Stimulated activated CD4-positive, alpha-beta T cell treated with anti-CD3 and anti-CD28 coated beads, Interleukin-1b, Interleukin-23, amount 100 ng/mL, for 1 hour (primary cell): ENCODE measurements around the gene MAP1A.
"Not testable (repeated sequence)": the region's sequence is repeated elsewhere in the genome, so short reads cannot be mapped to it uniquely, and the experiment has no call there.

Source experiments
- DNase-seq, 2 donors: peaks; one replicate each; pipeline ENCODE4 v3.0.0-alpha.2; 2020; ENCODE audit warnings: low read depth in 2 of 2

Gene MAP1A

DNA sequence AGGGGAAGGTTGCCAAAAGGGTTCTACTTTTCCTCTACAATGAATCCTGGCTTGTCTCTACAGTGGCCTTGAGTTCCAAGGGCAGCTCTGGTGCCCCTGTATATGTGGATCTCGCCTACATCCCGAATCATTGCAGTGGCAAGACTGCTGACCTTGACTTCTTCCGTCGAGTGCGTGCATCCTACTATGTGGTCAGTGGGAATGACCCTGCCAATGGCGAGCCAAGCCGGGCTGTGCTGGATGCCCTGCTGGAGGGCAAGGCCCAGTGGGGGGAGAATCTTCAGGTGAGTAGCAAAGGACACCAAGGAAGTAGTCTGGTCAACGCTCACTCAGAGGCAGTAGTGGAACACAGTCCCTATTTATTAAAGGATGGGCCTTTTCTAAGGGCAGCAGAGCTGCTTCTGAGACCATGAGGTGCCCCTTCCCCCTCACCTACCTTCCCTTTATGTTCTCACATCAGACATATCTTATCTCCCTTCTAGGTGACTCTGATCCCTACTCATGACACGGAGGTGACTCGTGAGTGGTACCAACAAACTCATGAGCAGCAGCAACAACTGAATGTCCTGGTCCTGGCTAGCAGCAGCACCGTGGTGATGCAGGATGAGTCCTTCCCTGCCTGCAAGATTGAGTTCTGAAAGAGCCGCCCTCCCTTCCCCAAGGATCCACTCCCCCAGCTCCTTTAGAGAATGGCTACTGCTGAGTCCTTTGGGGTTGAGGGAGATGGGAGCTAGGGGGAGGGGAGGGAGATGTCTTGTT, 12.4 kb downstream of the MAP1A start:
- DNase-seq, result no peak

DNA sequence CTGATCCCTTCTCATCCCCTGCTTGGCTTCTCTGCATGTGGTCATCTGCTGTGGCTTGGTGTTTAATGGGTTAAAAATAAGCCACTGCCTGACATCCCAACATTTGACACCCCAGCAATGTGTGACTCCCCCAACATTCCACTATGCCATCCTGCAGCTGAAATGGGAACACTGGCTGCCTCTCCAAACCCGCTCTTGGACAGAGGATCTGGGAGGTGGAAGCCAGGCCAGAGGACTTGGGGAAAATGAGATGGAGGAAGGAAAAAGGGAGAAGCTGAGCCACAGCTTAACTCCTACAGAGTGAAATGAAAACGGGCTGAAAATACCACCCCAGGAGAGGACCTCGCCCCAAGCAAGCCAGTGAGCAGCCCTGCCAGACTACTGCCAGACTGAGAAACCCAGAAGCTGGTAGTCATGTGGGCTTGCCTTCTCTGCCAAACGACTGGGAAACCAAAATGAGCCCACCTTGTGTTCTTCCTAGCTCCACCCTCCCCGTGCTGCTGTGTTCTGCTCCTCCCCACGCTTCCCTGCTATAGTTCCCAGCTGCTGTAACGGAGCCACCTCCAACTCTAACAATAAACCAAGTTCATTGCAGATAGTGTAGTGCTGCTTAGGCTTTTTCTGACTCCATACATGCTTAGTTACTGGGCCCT, 13.7 kb downstream of the MAP1A start:
- no peak for DNase-seq

DNA sequence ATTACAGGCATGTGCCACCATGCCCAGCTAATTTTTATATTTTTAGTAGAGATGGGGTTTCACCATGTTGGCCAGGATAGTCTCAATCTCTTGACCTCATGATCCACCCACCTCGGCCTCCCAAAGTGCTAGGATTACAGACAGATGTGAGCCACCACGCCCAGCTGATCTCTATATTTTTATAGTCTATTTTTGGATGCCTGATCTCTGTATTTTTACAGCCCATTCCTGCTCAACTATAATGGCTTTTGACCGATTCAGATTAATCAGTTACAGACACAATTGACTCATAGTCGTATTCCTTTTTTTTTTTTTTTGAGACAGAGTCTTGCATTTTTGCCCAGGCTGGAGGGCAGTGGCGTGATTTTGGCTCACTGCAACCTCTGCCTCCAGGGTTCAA, 15.4 kb downstream of the MAP1A start:
- not testable (repeated sequence) for DNase-seq

DNA sequence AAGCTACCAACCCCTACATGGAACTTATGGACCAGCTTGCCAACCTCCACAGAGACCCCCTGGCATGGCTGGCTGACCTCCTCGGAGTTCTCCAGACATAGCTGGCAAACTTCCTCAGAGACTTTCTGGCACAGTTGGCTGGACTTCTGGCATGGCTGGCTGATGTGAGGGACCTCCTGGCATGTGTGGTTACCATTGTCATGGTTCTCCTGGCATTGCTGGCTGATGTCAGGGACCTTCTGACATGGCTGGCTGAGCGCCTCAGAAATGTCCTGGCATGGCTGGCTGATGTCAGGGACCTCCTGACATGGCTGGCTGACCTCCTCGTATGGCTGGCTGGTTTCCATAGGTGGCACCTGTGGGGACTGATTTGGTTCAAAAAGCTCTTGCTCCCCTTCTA, 17.5 kb downstream of the MAP1A start:
- no peak for DNase-seq

DNA sequence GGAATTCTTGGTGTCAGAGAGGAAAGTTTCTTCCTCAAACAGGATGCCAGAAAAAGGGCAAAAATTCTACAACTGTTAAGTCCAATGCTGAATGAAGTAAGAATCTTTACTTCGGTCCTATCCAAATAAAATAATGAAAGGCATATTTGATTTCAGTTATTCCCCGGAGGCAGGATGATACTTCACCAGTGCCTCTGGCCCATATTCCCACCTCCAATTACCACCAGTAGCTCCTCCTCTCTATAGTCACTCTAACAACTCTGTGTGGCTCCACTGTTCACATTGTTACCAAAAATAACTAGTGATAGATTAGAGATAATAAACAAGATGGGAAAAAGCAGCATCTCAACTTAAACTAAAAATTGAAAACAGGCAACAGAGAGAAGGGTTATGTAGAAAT, 20.7 kb downstream of the MAP1A start:
- DNase-seq, result no peak

DNA sequence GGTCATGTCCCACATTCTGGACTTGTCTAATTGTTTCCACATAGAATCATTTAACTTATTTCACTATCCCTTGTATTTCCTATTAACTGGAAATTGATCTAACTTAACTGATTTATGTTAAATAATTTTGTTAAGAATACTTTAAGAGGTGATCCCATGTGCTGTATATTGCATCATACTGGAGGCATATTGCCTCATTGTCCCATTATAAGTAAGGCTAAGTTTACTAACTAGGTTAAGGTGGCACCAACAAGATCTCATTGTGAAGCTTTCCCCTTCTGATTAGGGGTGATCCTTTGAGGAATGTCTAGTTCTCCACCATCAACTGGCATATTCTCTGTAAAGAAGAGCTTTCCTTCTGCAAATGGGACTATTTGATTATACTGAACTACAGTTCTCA, 24.4 kb downstream of the MAP1A start:
- DNase-seq, result no peak

DNA sequence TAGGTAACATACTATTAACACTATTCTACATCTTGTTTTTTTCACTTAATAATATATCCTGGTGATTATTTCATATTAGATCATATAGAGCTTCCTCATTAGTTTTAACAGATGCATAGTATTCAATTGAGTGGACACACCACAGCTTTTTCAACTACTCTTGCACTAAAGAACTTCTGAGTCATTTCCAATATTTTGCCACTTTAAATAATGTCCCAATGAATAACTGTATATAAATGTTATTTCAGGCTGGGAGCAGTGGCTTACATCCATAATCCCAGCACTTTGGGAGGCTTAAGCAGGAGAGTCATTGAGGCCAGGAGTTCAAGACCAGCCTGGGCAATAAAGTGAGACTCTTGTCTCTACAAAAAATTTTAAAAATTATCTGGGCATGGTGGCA, 26.9 kb downstream of the MAP1A start:
- DNase-seq, result no peak

DNA sequence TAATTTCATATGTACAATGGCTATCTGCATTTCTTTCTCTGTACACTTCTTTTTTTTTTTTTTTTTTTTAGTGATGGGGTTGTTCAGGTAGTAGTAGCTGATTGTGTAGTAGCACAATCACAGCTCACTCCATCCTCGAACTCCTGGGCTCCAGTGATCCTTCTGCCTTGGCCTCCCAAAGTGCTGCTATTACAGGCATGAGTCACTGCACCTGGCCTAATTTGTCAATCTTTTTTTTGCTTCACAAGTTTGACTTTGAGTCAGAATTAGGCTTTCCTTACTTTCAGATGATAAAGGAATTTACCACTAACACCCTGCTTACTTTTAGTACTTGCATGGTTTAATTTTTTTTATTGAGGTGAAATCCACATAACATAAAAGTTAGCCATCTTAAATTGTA, 28.0 kb downstream of the MAP1A start:
- DNase-seq, result no peak

DNA sequence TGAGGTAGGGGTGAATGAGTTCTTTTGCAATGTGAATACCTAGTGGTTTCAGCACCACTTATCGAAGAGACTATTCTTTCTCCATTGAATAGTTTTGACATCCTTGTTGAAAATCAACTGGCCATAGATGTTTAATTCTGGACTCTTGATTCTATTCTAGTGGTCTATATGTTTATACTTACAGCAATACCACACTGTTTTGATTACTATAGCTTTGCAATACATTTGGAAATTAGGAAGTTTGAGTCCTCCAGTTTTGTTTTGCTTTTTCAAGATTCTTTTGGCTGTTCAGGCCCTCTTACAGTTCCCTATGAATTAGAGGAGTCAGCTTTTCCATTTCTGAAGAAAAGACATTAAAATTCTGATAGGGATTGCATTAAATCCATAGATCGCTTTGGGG, 30.1 kb downstream of the MAP1A start:
- no peak for DNase-seq

DNA sequence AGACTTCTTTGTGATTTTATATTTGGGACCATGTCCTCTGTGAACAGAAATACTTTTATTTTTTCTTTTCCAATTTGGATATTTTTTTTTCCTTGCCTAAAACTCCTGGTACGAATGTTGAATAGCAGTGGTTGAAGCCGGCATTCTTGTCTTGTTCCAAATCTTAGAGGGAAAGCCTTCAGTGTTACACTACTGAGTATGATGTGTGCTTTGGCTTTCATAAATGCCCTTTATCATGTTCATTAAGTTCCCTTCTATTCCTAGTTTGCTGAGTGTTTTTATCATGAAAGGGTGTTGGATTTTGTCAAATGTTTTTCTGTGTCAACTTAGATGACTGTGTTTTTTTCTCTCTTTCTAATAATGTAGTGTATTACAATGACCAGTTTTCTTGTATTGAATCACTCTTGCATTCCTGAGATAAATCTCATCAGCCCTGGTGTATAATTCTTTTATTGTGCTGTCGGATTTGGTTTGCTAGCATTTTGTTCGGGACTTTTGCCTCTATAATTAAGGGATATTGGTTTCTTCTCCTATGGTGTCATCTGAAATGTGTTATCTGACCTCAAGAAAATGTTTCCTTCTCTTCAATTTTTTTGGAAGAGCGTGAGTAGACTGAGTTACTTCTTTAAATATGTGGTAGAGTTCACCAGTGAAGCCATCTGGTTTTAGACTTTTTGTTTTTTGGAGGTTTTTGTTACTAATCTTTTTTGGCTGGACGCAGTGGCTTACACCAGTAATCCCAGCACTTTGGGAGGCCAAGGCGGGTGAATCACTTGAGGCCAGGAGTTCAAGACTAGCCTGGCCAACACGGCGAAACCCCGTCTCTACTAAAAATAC, 33.3 kb downstream of the MAP1A start:
- DNase-seq, result no peak

DNA sequence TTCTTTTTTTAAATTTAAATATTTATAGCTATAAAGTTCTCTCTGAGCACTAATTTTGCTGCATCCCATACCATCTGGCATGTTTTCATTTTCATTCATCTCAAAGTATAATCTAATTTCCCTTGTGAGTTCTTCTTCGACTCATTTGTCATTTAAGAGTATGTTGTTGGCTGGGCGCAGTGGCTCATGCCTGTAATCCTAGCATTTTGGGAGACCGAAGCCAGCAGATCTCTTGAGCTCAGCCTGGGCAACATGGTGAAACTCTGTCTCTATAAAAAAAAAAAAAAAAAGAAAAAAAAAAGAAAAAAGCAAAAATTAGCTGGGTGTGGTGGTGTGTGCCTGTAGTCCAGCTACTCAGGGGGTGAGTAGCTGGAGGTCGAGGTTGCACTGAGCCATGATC, 34.8 kb downstream of the MAP1A start:
- no peak for DNase-seq

DNA sequence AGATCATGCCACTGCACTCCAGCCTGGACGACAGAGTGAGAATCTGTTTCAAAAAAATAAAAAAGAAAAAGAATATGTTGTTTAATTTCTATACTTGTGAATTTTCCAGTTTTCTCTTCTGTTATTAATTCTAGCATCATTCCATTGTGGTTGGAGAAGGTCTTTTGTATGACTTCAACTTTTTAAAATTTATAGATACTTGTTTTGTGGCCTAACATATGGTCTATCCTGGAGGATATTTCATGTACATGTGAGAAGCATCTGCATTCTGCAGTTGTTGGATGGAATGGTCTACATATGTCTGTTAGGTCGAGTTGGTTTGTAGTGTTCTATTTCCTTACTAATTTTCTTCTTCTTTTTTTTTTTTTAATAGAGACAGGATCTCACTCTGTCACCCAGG, 35.6 kb downstream of the MAP1A start:
- no peak for DNase-seq

DNA sequence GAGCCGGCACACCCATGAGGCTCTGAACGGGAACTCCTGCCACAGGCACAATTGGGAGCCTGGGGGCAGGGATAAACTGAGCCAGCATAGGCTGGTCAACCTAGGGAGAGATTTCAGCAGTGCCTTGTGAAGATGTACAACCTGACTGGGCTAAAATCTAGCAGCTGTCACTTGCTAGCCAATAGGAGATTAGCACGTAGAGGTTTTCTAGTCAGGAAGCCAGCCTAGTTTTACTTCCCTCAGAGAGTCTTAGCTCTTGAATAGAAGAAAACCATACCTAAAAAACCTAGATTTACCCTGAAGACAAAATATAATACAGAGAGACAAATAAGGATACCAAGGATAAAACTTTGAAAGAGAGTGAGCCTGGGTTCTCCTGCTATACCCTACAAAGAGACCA, 45.3 kb downstream of the MAP1A start:
- not testable (repeated sequence) for DNase-seq

DNA sequence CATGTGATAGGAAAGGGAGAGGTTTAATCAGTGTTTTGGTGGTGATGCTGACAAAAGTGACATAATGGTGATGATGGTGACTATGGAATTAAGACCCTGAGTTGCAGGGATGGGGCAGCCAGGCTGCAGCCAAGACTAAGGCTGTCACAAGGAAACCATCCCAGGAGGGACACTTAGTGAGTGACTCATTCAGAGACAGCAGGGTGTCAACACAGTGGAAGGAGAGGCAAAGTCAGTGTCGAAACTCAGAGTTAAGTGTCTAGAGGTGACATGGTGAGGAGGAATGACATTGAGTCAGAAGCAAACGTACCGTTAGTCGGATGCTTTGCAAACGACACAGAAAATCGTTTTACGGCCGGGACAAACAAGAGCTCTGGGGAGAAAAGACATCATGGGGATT, 46.4 kb downstream of the MAP1A start:
- not testable (repeated sequence) for DNase-seq

DNA sequence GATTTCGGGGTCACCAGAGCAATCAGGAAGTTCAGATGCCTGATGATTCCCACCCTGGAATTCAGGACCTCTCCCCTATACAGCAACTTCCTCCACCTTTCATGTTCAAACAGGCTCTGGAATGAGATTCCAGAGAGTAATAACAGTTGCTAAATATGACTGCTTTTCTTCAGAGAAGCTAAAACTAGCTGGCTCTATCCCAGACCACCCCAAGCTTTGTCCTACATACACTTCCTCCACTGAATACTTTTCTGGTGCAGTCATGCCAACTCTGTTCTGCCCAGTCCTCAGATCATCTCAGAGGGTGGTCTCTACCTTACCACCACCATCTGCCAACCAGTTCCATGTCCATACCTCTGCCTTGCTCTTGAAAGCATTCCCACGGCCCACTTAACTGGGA, 49.2 kb downstream of the MAP1A start:
- DNase-seq, result not testable (repeated sequence)

DNA sequence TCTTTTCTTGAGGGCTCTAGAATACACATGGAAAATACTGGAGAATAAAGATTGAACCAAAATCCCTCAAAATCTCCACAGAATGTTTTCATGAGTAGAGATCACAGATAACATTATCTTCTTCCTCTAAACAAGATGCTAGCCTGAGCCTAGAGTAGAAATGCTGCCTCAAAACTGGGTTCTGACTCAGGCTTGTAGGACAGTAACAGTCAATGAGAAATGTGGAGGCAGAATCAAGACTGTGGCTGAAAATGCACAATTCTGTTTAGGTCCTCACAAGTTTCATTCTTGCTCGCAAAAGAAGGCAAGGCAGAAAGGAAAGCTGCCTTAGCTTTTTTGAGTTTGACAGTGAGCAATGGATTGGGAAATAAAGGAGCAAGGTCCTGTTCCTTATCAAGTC, 57.2 kb downstream of the MAP1A start:
- not testable (repeated sequence) for DNase-seq
